Endothelial cell of umbilical vein (primary cell): ENCODE results near the gene FEZF1. TPM values are rescaled to one million over a fixed set of nuclear protein-coding genes. Genes with fewer than 3 reads are reported as not detected.

Experiments used
- BruUV-seq: library from RNA; stranded (reverse); fragments of 400-500 nt; replicated peaks from 2 replicates; lab custom pipeline; 2021; lab: Mats Ljungman, UMichigan
- CTCF ChIA-PET: fragments of 300-600, 350-600 bp; sonication (Branson Sonifier 250); formaldehyde crosslinking; loops from one replicate; lab custom pipeline; 2021; ENCODE audit warnings: antibody characterized with exemption, inconsistent platforms; lab: Charles Lee
- POLR2A ChIA-PET: fragments of 300-600, 350-600 bp; sonication (Branson Sonifier 250); formaldehyde crosslinking; loops from one replicate; lab custom pipeline; 2021; ENCODE audit warnings: antibody characterized with exemption, inconsistent platforms; lab: Charles Lee
- DNase-seq: peaks from one replicate; pipeline ENCODE4 v3.0.0-alpha.2; 2011; ENCODE audit warnings: low read depth, low spot score
- FAIRE-seq: peaks from 2 replicates; lab custom pipeline; 2011; peaks lifted over from hg19 to GRCh38; lab: Jason Lieb, UNC
- H2AFZ ChIP-seq: 2 replicates; pipeline ENCODE4 v1.6.0; 2012; ENCODE audit warnings: low read depth, low read length, control low read depth, inconsistent platforms
- H3K27ac ChIP-seq: 2 replicates; pipeline ENCODE4 v1.5.1; 2011; ENCODE audit warnings: low read depth, mild to moderate bottlenecking, control low read depth, low read length, moderate library complexity; ENCODE audit not compliant: insufficient read depth
- H3K27me3 ChIP-seq, 2 experiments: 2 replicates each; pipeline versions ENCODE4 v1.6.0 to v1.6.1; 2011; ENCODE audit warnings: low read length in 2 of 2, mixed read lengths in 1 of 2; ENCODE audit not compliant: control insufficient read depth in 2 of 2, insufficient read depth in 2 of 2
- H3K36me3 ChIP-seq, 2 experiments: 2 replicates in 1 of 2; 3 replicates in 1 of 2; pipeline ENCODE4 v1.5.1; 2011; ENCODE audit warnings: low read length in 2 of 2, mild to moderate bottlenecking in 1 of 2, moderate library complexity in 1 of 2; ENCODE audit not compliant: control insufficient read depth in 2 of 2, insufficient read depth in 2 of 2; ENCODE audit errors: extremely low read depth in 1 of 2
- H3K4me1 ChIP-seq: 3 replicates; pipeline ENCODE4 v1.5.1; 2011; ENCODE audit warnings: mild to moderate bottlenecking, low read length; ENCODE audit not compliant: control insufficient read depth, insufficient read depth; ENCODE audit errors: extremely low read depth
- H3K4me2 ChIP-seq: 2 replicates; pipeline ENCODE4 v1.6.1; 2011; ENCODE audit warnings: low read length, control low read depth, mixed read lengths; ENCODE audit not compliant: insufficient read depth
- H3K4me3 ChIP-seq, 3 experiments: fragments of 200-600 bp in 1 of 3; sonication (generic), shearing (Covaris generic) in 1 of 3; replicated peaks in 1 of 3; 2 replicates each; pipeline ENCODE4 v1.5.1; 2011 to 2016; ENCODE audit warnings: control low read depth in 3 of 3, low read length in 3 of 3, mild to moderate bottlenecking in 2 of 3, inconsistent platforms in 1 of 3, low read depth in 1 of 3, moderate library complexity in 1 of 3; ENCODE audit not compliant: insufficient read depth in 1 of 3
- H3K79me2 ChIP-seq: 2 replicates; pipeline ENCODE4 v1.6.0; 2012; ENCODE audit warnings: low read length, inconsistent platforms; ENCODE audit not compliant: control insufficient read depth, insufficient read depth
- H3K9ac ChIP-seq: replicated peaks from 2 replicates; pipeline ENCODE3; 2011; ENCODE audit warnings: low read length, control low read depth; ENCODE audit not compliant: insufficient read depth; ENCODE audit errors: extremely low read depth
- H3K9me1 ChIP-seq: replicated peaks from 3 replicates; pipeline ENCODE4 v1.6.0; 2011; ENCODE audit warnings: mild to moderate bottlenecking, low read length; ENCODE audit not compliant: control insufficient read depth, insufficient read depth; ENCODE audit errors: extremely low read depth
- H3K9me3 ChIP-seq: replicated peaks from 2 replicates; pipeline ENCODE4 v1.5.1; 2012; ENCODE audit warnings: low read length, inconsistent platforms; ENCODE audit not compliant: control insufficient read depth, insufficient read depth
- H4K20me1 ChIP-seq: replicated peaks from 2 replicates; pipeline ENCODE3; 2011; ENCODE audit warnings: mild to moderate bottlenecking, low read length; ENCODE audit not compliant: control insufficient read depth, insufficient read depth; ENCODE audit errors: extremely low read depth
- MYC ChIP-seq: IDR thresholded peaks from one replicate; pipeline ENCODE4 v1.6.1; 2011; ENCODE audit warnings: mild to moderate bottlenecking, low read depth, low read length
- dilution Hi-C: fragments of 300-500 bp; cut with MboI; formaldehyde crosslinking; loops from one replicate; pipeline ENCODE4 v1.15.0; 2019; ENCODE audit warnings: low sequenced_read_pairs; ENCODE audit not compliant: extremely low pct_ligation_motif_present
- intact Hi-C: fragments of 100-400 bp; cut with micrococcal nuclease; formaldehyde crosslinking; loops from one replicate; pipeline ENCODE4 v1.10.0; 2022
- polyA plus RNA-seq, 4 experiments: library from polyadenylated mRNA; depleted of rRNA in 3 of 4; stranded (reverse) in 3 of 4; unstranded in 1 of 4; fragments of >200 nt; gene quantifications; 2 replicates each; pipeline versions ENCODE4 v1.2.1 to v1.2.3, GENCODE V29; 2011 to 2012; ENCODE audit warnings: missing spikeins in 1 of 4
- total RNA-seq: library from RNA; stranded (reverse); gene quantifications from 2 replicates; pipeline ENCODE4 v1.2.3, GENCODE V29; 2021
- TF ChIP-seq, protein P1 (sequence below), 2 donors: IDR thresholded peaks; 1 replicate in 1 of 2; 2 replicates in 1 of 2; pipeline ENCODE4 v1.5.1; 2011; ENCODE audit warnings: low read length in 2 of 2, mild to moderate bottlenecking in 2 of 2, moderate library complexity in 2 of 2, control low read depth in 1 of 2, inconsistent platforms in 1 of 2, low read depth in 1 of 2; ENCODE audit not compliant: insufficient read depth in 1 of 2; ENCODE audit errors: extremely low read depth in 1 of 2

FEZF1 gene
- total and polyA plus RNA-seq, 2 donors (not counting 3 experiments of a cell fraction or from before 2014, with no cell fraction given): not detected

DNA sequence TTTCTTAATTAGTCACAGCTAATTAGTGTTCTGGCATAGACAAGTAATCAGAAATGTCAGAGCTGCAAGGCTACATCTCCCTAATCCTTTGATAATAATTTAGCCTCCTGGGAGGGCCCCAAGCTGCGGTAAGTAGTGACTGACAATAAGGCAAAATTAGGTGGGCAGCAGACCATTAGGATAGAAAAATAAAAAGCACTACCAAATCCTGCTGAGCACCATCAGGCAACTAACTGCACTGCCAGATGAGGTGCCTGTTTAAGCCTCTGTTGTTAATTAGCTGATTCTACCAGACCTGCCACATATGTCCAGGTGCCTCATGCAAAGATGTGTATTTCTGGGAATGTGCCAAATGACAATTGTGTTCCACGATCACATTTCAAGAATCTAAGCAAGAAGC is 32.5 kb upstream of the FEZF1 start:
- Histone ChIP-seq H3K27ac (no peak overlapping the region), H3K27me3 (no peaks in the 10 kb centered on the region), H4K20me1 (no peaks in the 10 kb centered on the region), H3K4me3 (no peak overlapping the region), H3K4me2 (no peak overlapping the region), H3K79me2 (no peaks in the 10 kb centered on the region), H3K36me3 (no peaks in the 10 kb centered on the region), H2AFZ (no peak overlapping the region), H3K9me1 (no peaks in the 10 kb centered on the region), H3K4me1 (no peaks in the 10 kb centered on the region), H3K9me3 (no peaks in the 10 kb centered on the region), H3K9ac (no peak overlapping the region)
- ChIA-PET CTCF (interaction anchor here (0.7 to 1.6 kb wide), 4 partner anchors 8 to 299 kb away, joined by 3 to 4 read pairs (median 3); no protein-coding TSS in a partner anchor), POLR2A (no interaction called here)
- no TSS peak for BruUV-seq
- no peak for FAIRE-seq
- intact Hi-C loops: no loop called here
- no peak for TF ChIP-seq MYC
- dilution Hi-C loops: no loop called here
- DNase-seq: no peak

DNA sequence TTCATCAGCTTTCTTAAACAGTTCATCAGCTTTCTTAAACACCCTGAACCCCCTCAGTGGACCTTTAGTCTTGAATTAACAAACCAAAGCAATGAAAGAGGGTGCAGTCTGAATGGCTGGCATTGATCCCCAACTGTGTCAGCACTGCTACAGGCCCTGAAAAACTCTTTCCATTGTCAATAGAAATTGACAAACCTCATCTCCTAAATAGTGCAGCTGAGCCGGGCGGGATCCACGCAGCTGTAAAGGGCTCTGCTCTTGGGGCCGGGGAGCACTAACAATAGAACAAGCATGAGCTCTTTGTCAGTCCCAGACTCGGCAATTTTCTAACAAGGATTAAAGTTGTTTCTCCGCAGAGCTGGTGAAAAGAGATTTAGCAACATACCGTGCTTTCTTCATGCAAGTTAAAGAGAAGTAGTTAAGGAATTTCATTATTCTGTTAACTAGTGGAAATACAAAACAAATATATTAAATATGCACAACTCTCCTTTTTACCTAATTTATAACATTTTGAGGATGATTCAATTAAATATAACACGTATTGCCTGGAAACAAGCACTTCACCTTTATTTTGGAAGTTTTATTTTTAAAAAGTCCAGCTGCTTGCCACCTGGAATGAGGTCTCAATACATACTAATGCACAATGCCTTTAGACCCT is 24.7 kb upstream of the FEZF1 start:
- Histone ChIP-seq H3K4me3 (no peak overlapping the region), H3K9ac (no peak overlapping the region), H3K9me3 (no peaks in the 10 kb centered on the region), H3K4me1 (no peaks in the 10 kb centered on the region), H3K79me2 (no peaks in the 10 kb centered on the region), H3K9me1 (no peaks in the 10 kb centered on the region), H2AFZ (no peak overlapping the region), H3K36me3 (no peaks in the 10 kb centered on the region), H3K27ac (no peak overlapping the region), H3K4me2 (no peak overlapping the region), H4K20me1 (no peaks in the 10 kb centered on the region), H3K27me3 (no peaks in the 10 kb centered on the region)
- dilution Hi-C loops: no loop called here
- no peak for FAIRE-seq
- BruUV-seq: no TSS peak
- intact Hi-C loops: no loop called here
- no peak for DNase-seq
- no peak for TF ChIP-seq MYC
- TF ChIP-seq, protein P1, sequence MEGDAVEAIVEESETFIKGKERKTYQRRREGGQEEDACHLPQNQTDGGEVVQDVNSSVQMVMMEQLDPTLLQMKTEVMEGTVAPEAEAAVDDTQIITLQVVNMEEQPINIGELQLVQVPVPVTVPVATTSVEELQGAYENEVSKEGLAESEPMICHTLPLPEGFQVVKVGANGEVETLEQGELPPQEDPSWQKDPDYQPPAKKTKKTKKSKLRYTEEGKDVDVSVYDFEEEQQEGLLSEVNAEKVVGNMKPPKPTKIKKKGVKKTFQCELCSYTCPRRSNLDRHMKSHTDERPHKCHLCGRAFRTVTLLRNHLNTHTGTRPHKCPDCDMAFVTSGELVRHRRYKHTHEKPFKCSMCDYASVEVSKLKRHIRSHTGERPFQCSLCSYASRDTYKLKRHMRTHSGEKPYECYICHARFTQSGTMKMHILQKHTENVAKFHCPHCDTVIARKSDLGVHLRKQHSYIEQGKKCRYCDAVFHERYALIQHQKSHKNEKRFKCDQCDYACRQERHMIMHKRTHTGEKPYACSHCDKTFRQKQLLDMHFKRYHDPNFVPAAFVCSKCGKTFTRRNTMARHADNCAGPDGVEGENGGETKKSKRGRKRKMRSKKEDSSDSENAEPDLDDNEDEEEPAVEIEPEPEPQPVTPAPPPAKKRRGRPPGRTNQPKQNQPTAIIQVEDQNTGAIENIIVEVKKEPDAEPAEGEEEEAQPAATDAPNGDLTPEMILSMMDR (IDR thresholded peaks at IDR 0.05; ENCODE audit: extremely low read depth in 1 of 2, insufficient read depth in 1 of 2, low read depth in 1 of 2, low read length in 2 of 2): no peak
- CTCF ChIA-PET: interaction anchor here (1.2 kb wide), 1 partner anchor 204 kb away, joined by 3 read pairs; no protein-coding TSS in a partner anchor
- POLR2A ChIA-PET: no interaction called here
